Smooth muscle cell (in vitro differentiated cells): Measurements from ENCODE around the gene KBTBD3. TPM values are rescaled to one million over a fixed set of nuclear protein-coding genes. Genes with fewer than 3 reads are reported as not detected.

Experiments
- DNase-seq: peaks from one replicate; lab custom pipeline; 2025; ENCODE audit not compliant: unreplicated experiment; lab: John Stamatoyannopoulos, UW
- H2AFZ ChIP-seq: fragments of 200-600 bp; sonication (generic); 2 replicates; pipeline ENCODE4 v1.6.0; 2016; ENCODE audit warnings: antibody characterized with exemption, low read depth, mild to moderate bottlenecking
- H3F3A ChIP-seq: fragments of 200-600 bp; sonication (generic); 2 replicates; pipeline ENCODE4 v1.6.0; 2017; ENCODE audit warnings: antibody characterized with exemption, low read depth
- H3K27ac ChIP-seq: fragments of 200-600 bp; sonication (generic); 2 replicates; pipeline ENCODE4 v1.5.1; 2016; ENCODE audit warnings: low read depth, mild to moderate bottlenecking
- H3K27me3 ChIP-seq: fragments of 200-600 bp; sonication (generic); 2 replicates; pipeline ENCODE4 v1.6.1; 2016; ENCODE audit warnings: low read depth, mild to moderate bottlenecking
- H3K36me3 ChIP-seq: fragments of 200-600 bp; sonication (generic); 2 replicates; pipeline ENCODE4 v1.5.1; 2016; ENCODE audit warnings: low read depth
- H3K4me1 ChIP-seq: fragments of 200-600 bp; sonication (generic); 2 replicates; pipeline ENCODE4 v1.5.1; 2016; ENCODE audit warnings: low read depth
- H3K4me2 ChIP-seq: fragments of 200-600 bp; sonication (generic); 2 replicates; pipeline ENCODE4 v1.6.0; 2016; ENCODE audit warnings: mild to moderate bottlenecking
- H3K4me3 ChIP-seq: fragments of 200-600 bp; sonication (generic); 2 replicates; pipeline ENCODE4 v1.5.1; 2016; ENCODE audit warnings: mild to moderate bottlenecking
- H3K79me2 ChIP-seq: fragments of 200-600 bp; sonication (generic); 2 replicates; pipeline ENCODE4 v1.6.0; 2016; ENCODE audit warnings: low read depth, mild to moderate bottlenecking
- H3K9ac ChIP-seq: fragments of 200-600 bp; sonication (generic); 2 replicates; pipeline ENCODE4 v1.6.0; 2016; ENCODE audit warnings: low read depth
- H3K9me3 ChIP-seq: fragments of 200-600 bp; sonication (generic); replicated peaks from 2 replicates; pipeline ENCODE4 v1.5.1; 2016; ENCODE audit warnings: low read depth
- H4K20me1 ChIP-seq: fragments of 200-600 bp; sonication (generic); 2 replicates; pipeline ENCODE4 v1.6.0; 2016; ENCODE audit warnings: low read depth
- WGBS: methylation state at CpG from one replicate; pipeline ENCODE4 v1.1.7; 2016; ENCODE audit warnings: low lambda C conversion rate; 5-methylcytosine and 5-hydroxymethylcytosine counted together
- polyA plus RNA-seq: library from polyadenylated mRNA; unstranded; fragments of >200 nt; fragmentation: Nextera tagmentation; extraction: Ambion mirVana; gene quantifications from 2 replicates; pipeline ENCODE4 v1.2.1, GENCODE V29; 2016
- total RNA-seq: library from RNA; depleted of rRNA; stranded (reverse); fragments of >200 nt; gene quantifications from 2 replicates; pipeline ENCODE4 v1.2.3, GENCODE V29; 2014
- TF ChIP-seq, protein P1 (sequence below): fragments of 200-600 bp; sonication (generic); IDR thresholded peaks from 2 replicates; pipeline ENCODE4 v1.5.1; 2017; ENCODE audit warnings: borderline replicate concordance, mild to moderate bottlenecking, antibody characterized with exemption; ENCODE audit not compliant: insufficient read depth, poor library complexity, severe bottlenecking

KBTBD3 gene
- total and polyA plus RNA-seq, 2 experiments from 2014 or later = 2.2 to 6.3 TPM

DNA sequence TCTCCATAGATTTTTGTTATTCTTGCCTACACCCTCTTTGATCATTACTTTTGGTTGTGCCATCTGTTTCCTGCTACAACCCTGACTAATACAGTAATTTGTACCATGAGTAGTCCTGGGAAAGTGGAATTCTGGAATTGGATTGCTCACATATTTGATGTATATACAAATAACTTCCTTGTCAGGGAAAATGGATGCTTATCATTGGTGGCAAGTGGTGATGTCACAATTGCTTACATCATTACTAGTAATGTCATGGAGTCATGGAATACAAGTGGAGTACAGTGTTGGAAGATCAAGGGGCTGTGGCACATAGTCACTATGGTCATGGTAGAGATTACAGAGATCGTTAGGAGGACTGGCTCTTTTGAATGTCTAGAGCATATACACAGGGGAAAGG, 24.7 kb upstream of the KBTBD3 start:
- Histone ChIP-seq H3K9ac (no peak overlapping the region), H3K36me3 (peaks cover 5% of the 10 kb centered on the region), H2AFZ (no peak overlapping the region), H3K27me3 (no peaks in the 10 kb centered on the region), H4K20me1 (no peaks in the 10 kb centered on the region), H3K4me2 (no peak overlapping the region), H3K4me1 (no peaks in the 10 kb centered on the region), H3K9me3 (no peaks in the 10 kb centered on the region), H3K4me3 (no peak overlapping the region), H3K79me2 (no peaks in the 10 kb centered on the region), H3K27ac (no peak overlapping the region), H3F3A (no peaks in the 10 kb centered on the region)
- TF ChIP-seq, protein P1, sequence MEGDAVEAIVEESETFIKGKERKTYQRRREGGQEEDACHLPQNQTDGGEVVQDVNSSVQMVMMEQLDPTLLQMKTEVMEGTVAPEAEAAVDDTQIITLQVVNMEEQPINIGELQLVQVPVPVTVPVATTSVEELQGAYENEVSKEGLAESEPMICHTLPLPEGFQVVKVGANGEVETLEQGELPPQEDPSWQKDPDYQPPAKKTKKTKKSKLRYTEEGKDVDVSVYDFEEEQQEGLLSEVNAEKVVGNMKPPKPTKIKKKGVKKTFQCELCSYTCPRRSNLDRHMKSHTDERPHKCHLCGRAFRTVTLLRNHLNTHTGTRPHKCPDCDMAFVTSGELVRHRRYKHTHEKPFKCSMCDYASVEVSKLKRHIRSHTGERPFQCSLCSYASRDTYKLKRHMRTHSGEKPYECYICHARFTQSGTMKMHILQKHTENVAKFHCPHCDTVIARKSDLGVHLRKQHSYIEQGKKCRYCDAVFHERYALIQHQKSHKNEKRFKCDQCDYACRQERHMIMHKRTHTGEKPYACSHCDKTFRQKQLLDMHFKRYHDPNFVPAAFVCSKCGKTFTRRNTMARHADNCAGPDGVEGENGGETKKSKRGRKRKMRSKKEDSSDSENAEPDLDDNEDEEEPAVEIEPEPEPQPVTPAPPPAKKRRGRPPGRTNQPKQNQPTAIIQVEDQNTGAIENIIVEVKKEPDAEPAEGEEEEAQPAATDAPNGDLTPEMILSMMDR = no peak
- WGBS = 89% methylated on average over 1 of the region's 1 CpG
- DNase-seq = no peak

DNA sequence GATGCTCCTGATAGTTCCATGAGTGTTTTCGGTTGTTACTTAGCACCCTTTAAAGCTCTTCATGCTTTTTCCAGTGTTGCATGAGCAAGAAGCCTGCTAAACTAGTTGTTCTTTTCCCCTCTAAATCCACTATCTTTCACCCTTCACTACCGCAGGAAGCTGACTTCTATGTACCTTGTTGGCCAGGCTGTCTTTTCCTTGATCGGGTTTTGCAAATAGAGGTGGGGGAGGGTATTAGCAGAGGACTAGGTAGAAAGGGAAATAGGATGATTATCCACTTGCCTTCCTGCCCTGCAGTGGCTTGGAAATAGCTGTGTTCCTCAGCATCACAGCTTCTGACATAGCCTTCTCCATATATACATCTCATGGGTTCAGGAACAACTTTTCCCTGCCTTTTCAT, 24.2 kb upstream of the KBTBD3 start:
- WGBS = 83% methylated on average over 3 of the region's 3 CpGs

DNA sequence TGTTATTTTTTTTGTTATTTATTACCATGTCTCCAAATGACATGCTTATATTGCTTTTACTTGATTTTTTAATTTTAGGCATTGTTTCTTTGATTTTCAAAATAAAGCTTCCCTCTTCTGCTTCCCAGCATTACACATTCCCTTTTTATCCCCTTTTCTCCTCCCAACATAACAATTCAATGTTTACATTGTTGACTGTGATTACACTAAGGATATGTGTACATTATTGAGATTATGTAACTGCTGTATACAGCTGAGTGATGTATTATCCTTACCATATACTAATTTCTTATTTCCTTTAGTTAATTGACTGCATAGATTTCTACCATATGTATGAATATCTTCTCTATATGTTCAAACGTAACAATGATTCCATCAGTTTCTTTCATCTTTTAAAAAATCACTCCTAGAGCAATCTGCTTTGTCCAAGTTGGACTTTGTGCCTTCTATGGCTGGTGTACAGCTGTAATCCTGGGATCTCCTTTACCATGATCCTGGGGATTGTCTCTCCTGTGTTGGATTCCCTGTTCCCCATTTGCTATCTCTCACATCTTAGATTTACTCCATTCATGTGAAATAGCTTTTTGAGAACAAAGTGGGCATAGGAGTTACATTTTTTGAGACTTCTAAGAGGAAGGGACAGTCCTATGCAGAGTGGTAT, 21.9 kb upstream of the KBTBD3 start:
- Histone ChIP-seq H3K4me2 (no peak overlapping the region), H4K20me1 (no peaks in the 10 kb centered on the region), H3K4me1 (no peaks in the 10 kb centered on the region), H3K4me3 (no peak overlapping the region), H3K9ac (no peak overlapping the region), H3F3A (no peaks in the 10 kb centered on the region), H3K9me3 (no peaks in the 10 kb centered on the region), H3K79me2 (no peaks in the 10 kb centered on the region), H3K27ac (no peak overlapping the region), H2AFZ (no peak overlapping the region), H3K27me3 (no peaks in the 10 kb centered on the region), H3K36me3 (peaks cover 11% of the 10 kb centered on the region)
- TF ChIP-seq, protein P1 = no peak
- WGBS = 97% methylated on average over 1 of the region's 1 CpG
- no peak for DNase-seq

More for the DNA sequence above, 24.2 kb upstream of the KBTBD3 start:
- Histone ChIP-seq H3K4me3 (no peak overlapping the region), H3K9me3 (no peaks in the 10 kb centered on the region), H3K4me1 (no peaks in the 10 kb centered on the region), H2AFZ (no peak overlapping the region), H3K27ac (no peak overlapping the region), H3K27me3 (no peaks in the 10 kb centered on the region), H3F3A (no peaks in the 10 kb centered on the region), H3K9ac (no peak overlapping the region), H4K20me1 (no peaks in the 10 kb centered on the region), H3K4me2 (no peak overlapping the region), H3K79me2 (no peaks in the 10 kb centered on the region), H3K36me3 (peaks cover 9% of the 10 kb centered on the region)
- DNase-seq = no peak
- TF ChIP-seq, protein P1 = no peak

DNA sequence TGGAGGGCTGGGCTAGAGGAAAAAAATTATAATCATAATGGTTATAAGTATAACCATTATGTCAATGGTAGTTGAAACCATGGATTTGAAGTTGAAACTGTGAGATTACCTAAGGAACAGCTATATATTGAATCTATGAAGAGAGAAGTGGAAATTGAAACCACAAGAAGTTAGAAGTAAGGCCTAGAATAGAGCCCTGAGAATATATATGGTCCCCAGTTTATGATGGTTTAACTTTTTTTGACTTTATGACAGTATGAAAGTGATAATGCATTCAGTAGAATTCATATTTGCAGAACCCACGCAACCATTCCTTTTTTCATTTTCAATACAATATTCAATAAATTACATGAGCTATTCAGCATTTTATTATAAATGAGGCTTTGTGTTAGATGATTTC, 15.3 kb upstream of the KBTBD3 start:
- WGBS = 100% methylated on average over 1 of the region's 1 CpG
- H4K20me1 ChIP-seq = peaks cover 38% of the 10 kb centered on the region
- H3K9me3 ChIP-seq = no peaks in the 10 kb centered on the region
- TF ChIP-seq, protein P1 = no peak
- peaks cover 8% of the 10 kb centered on the region for H3F3A ChIP-seq
- no peak overlapping the region for H3K4me2 ChIP-seq
- H3K36me3 ChIP-seq = peaks cover 18% of the 10 kb centered on the region
- H3K27ac ChIP-seq = no peak overlapping the region
- H3K27me3 ChIP-seq = no peaks in the 10 kb centered on the region
- H3K4me1 ChIP-seq = peaks cover 9% of the 10 kb centered on the region
- H3K9ac ChIP-seq = no peak overlapping the region
- DNase-seq = no peak
- H3K79me2 ChIP-seq = peaks cover 41% of the 10 kb centered on the region
- no peak overlapping the region for H2AFZ ChIP-seq
- H3K4me3 ChIP-seq = no peak overlapping the region
